SK-N-SH (cell line): Measurements from ENCODE around the gene MAPKAP1. TPM values are rescaled to one million over a fixed set of nuclear protein-coding genes. Genes with fewer than 3 reads are reported as not detected.
A peak's percentile ranks its signal among the peaks of the same experiment; 100 is the strongest.

Experiments
- CTCF ChIA-PET: fragments of 300-600, 350-600 bp; formaldehyde crosslinking; extraction: SDS; loops from one replicate; lab custom pipeline; 2021; lab: Yijun Ruan, JAX
- POLR2A ChIA-PET: fragments of 350-600 bp; sonication (Branson Sonifier 250); formaldehyde crosslinking; extraction: SDS; loops from one replicate; lab custom pipeline; 2020; ENCODE audit warnings: antibody characterized with exemption, inconsistent platforms; lab: Yijun Ruan, JAX
- DNase-seq: peaks from one replicate; pipeline ENCODE4 v3.0.0; 2012
- H2AFZ ChIP-seq: fragments of 200-600 bp; sonication (generic); 2 replicates; pipeline ENCODE4 v1.8.1; 2016; ENCODE audit warnings: antibody characterized with exemption, mild to moderate bottlenecking, low read depth
- H3F3A ChIP-seq: fragments of 200-600 bp; sonication (generic); replicated peaks from 2 replicates; pipeline ENCODE3; 2016; ENCODE audit warnings: antibody characterized with exemption, mild to moderate bottlenecking; ENCODE audit not compliant: insufficient read depth
- H3K27ac ChIP-seq, 2 experiments: fragments of 200-500 bp in 1 of 2; fragments of 200-600 bp in 1 of 2; sonication (Bioruptor generic) in 1 of 2; sonication (generic), shearing (Covaris generic) in 1 of 2; 2 replicates each; pipeline versions ENCODE4 v1.5.1 to v1.6.1; 2014 to 2016; ENCODE audit warnings: low read depth in 2 of 2, inconsistent platforms in 1 of 2, low read length in 1 of 2, mild to moderate bottlenecking in 1 of 2, mixed read lengths in 1 of 2
- H3K27me3 ChIP-seq: fragments of 200-600 bp; sonication (generic), shearing (Covaris generic); 2 replicates; pipeline ENCODE4 v1.6.1; 2016; ENCODE audit warnings: mixed run types; ENCODE audit not compliant: insufficient read depth
- H3K36me3 ChIP-seq, 2 experiments: fragments of 200-500 bp in 1 of 2; fragments of 200-600 bp in 1 of 2; sonication (Bioruptor generic) in 1 of 2; sonication (generic) in 1 of 2; replicated peaks in 1 of 2; 2 replicates each; pipeline versions ENCODE3 to v1.5.1; 2014 to 2016; ENCODE audit warnings: low read length in 1 of 2, mild to moderate bottlenecking in 1 of 2; ENCODE audit not compliant: insufficient read depth in 2 of 2, control insufficient read depth in 1 of 2
- H3K4me1 ChIP-seq, 2 experiments: fragments of 200-500 bp in 1 of 2; fragments of 200-600 bp in 1 of 2; sonication (Bioruptor generic) in 1 of 2; sonication (generic), shearing (Covaris generic) in 1 of 2; 2 replicates each; pipeline versions ENCODE4 v1.5.1 to v1.6.1; 2014 to 2016; ENCODE audit warnings: low read depth in 1 of 2, low read length in 1 of 2, mixed run types in 1 of 2; ENCODE audit not compliant: insufficient read depth in 2 of 2, control insufficient read depth in 1 of 2
- H3K4me2 ChIP-seq: fragments of 200-600 bp; sonication (generic), shearing (Covaris generic); 2 replicates; pipeline ENCODE4 v1.6.1; 2017; ENCODE audit warnings: mixed run types
- H3K4me3 ChIP-seq, 2 experiments: fragments of 200-500 bp in 1 of 2; fragments of 200-600 bp in 1 of 2; sonication (Bioruptor generic) in 1 of 2; sonication (generic), shearing (Covaris generic) in 1 of 2; 2 replicates each; pipeline versions ENCODE4 v1.5.1 to v1.8.1; 2014 to 2016; ENCODE audit warnings: low read depth in 2 of 2, inconsistent platforms in 1 of 2, low read length in 1 of 2, mild to moderate bottlenecking in 1 of 2, mixed read lengths in 1 of 2, moderate library complexity in 1 of 2
- H3K79me2 ChIP-seq: fragments of 200-600 bp; sonication (generic); 2 replicates; pipeline ENCODE4 v1.8.1; 2017; ENCODE audit warnings: mild to moderate bottlenecking; ENCODE audit not compliant: insufficient read depth
- H3K9ac ChIP-seq: fragments of 200-600 bp; sonication (generic); 2 replicates; pipeline ENCODE4 v1.6.1; 2017; ENCODE audit warnings: mixed run types
- H3K9me2 ChIP-seq: fragments of 200-600 bp; sonication (generic); 2 replicates; pipeline ENCODE4 v1.6.1; 2017; ENCODE audit warnings: mixed run types
- H3K9me3 ChIP-seq: fragments of 200-600 bp; sonication (generic); 2 replicates; pipeline ENCODE4 v1.6.1; 2017; ENCODE audit warnings: mixed run types, mild to moderate bottlenecking, moderate library complexity
- H4K20me1 ChIP-seq: fragments of 200-600 bp; sonication (generic); 2 replicates; pipeline ENCODE4 v1.6.1; 2017; ENCODE audit warnings: mild to moderate bottlenecking, mixed run types; ENCODE audit not compliant: insufficient read depth
- GABPA ChIP-seq: IDR thresholded peaks from 2 replicates; pipeline ENCODE4 v1.4.0; 2012; ENCODE audit warnings: low read depth, mild to moderate bottlenecking
- GATA2 ChIP-seq: sonication (generic); formaldehyde crosslinking; IDR thresholded peaks from 2 replicates; pipeline ENCODE4 v1.5.0; 2020; ENCODE audit warnings: mild to moderate bottlenecking, missing genetic modification reagents
- MEF2A ChIP-seq: IDR thresholded peaks from 2 replicates; pipeline ENCODE4 v1.4.0; 2012; ENCODE audit warnings: low read depth, borderline replicate concordance
- NFIC ChIP-seq: IDR thresholded peaks from 2 replicates; pipeline ENCODE4 v1.4.0; 2012; ENCODE audit warnings: borderline replicate concordance
- POLR2AphosphoS5 ChIP-seq: IDR thresholded peaks from 2 replicates; pipeline ENCODE4 v1.6.1; 2012; ENCODE audit warnings: low read depth, low read length
- RAD21 ChIP-seq: IDR thresholded peaks from 2 replicates; pipeline ENCODE4 v1.6.1; 2012; ENCODE audit warnings: mild to moderate bottlenecking, low read length
- SIN3A ChIP-seq: IDR thresholded peaks from 2 replicates; pipeline ENCODE4 v1.6.1; 2012; ENCODE audit warnings: low read depth, mild to moderate bottlenecking, low read length, moderate library complexity, borderline replicate concordance
- SMC3 ChIP-seq: IDR thresholded peaks from 2 replicates; pipeline ENCODE4 v1.6.1; 2012; ENCODE audit warnings: low read depth, low read length, improper control_type of control experiment
- TAF1 ChIP-seq: IDR thresholded peaks from 2 replicates; pipeline ENCODE4 v1.6.1; 2012; ENCODE audit warnings: low read depth, mild to moderate bottlenecking, low read length, moderate library complexity, borderline replicate concordance
- TCF12 ChIP-seq: IDR thresholded peaks from 2 replicates; pipeline ENCODE4 v1.4.0; 2012
- TEAD4 ChIP-seq: IDR thresholded peaks from 2 replicates; pipeline ENCODE4 v1.4.0; 2012; ENCODE audit warnings: mild to moderate bottlenecking, borderline replicate concordance; ENCODE audit not compliant: insufficient read depth
- WGBS: methylation state at CpG from one replicate; pipeline ENCODE4 v1.1.6; 2017; ENCODE audit warnings: low lambda C conversion rate; 5-methylcytosine and 5-hydroxymethylcytosine counted together
- polyA plus RNA-seq, 3 experiments: library from polyadenylated mRNA; depleted of rRNA; stranded (reverse); fragments of >200 nt; gene quantifications; 2 replicates each; pipeline ENCODE4 v1.2.3, GENCODE V29; 2012
- TF ChIP-seq, protein P1 (sequence below): fragments of 150-350 bp; IDR thresholded peaks from 2 replicates; pipeline ENCODE4 v1.6.1; 2016; ENCODE audit warnings: mild to moderate bottlenecking, low read depth, low read length
- TF ChIP-seq, protein P2 (sequence below): fragments of 200-600 bp; sonication (generic); IDR thresholded peaks from 2 replicates; pipeline ENCODE4 v1.6.1; 2017; ENCODE audit warnings: antibody characterized with exemption, mild to moderate bottlenecking, moderate library complexity
- TF ChIP-seq, protein P3 (sequence below): IDR thresholded peaks from 2 replicates; pipeline ENCODE4 v1.4.0; 2012; ENCODE audit warnings: low read depth, borderline replicate concordance
- TF ChIP-seq, protein P4 (sequence below): fragments of 150-350 bp; IDR thresholded peaks from 2 replicates; pipeline ENCODE4 v1.6.1; 2017; ENCODE audit warnings: antibody characterized with exemption, low read length, low read depth, borderline replicate concordance

Gene MAPKAP1
- polyA plus RNA-seq, 1 of the 3 experiments (the other 2 are of a cell fraction), result 117 TPM

DNA sequence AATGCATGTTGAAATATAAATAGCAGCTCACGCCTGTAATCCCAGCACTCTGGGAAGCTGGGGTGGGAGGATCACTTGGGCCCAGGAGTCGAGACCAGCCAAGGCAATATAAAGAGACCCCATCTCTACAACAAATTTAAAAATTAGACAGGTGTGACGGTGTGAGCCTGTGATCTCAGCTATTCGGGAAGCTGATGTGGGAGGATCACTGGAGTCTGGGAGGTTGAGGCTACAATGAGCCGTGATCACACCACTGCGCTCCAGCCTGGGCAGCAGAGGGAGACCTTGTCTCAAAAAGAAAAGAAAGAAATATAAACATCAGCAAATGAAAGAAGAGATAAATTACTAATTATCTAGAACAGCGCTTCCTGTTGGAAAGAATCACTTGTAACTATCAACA, 105.0 kb downstream of the MAPKAP1 start:
- POLR2A ChIA-PET, result no interaction called here
- CTCF ChIA-PET, result interaction anchor here (1.4 kb wide), 1 partner anchor 194 kb away, joined by 3 read pairs; no protein-coding TSS in a partner anchor

DNA sequence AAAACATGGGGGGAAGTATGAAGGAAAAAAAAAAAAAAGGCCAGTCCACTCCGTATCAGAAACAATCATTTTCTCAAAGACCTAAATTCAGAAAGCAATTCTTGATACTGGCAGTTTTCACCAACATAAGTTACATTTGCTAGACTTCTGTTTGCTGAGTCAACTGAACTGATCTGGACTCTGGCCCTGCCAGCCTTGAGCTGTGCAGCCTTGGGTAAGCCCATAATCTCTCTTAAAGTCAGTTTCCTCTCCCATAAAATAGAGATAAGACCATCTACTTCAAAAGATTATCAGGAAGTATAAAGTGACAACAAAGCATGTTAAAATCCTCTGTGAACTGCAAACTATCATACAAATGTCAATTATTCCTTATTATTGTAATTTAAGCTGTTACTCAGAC, 106.8 kb downstream of the MAPKAP1 start:
- H3K27me3 ChIP-seq, result no peaks in the 10 kb centered on the region
- TF ChIP-seq GABPA (no peak), TAF1 (no peak), NFIC (no peak), POLR2AphosphoS5 (no peak)
- TF ChIP-seq, protein P1, sequence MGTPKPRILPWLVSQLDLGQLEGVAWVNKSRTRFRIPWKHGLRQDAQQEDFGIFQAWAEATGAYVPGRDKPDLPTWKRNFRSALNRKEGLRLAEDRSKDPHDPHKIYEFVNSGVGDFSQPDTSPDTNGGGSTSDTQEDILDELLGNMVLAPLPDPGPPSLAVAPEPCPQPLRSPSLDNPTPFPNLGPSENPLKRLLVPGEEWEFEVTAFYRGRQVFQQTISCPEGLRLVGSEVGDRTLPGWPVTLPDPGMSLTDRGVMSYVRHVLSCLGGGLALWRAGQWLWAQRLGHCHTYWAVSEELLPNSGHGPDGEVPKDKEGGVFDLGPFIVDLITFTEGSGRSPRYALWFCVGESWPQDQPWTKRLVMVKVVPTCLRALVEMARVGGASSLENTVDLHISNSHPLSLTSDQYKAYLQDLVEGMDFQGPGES, result no peak
- TF ChIP-seq, all 33 proteins: peak for 0
- CTCF ChIA-PET, result interaction anchor here (0.7 to 1.2 kb wide), 2 partner anchors 42 to 193 kb away, joined by 3 to 9 read pairs; no protein-coding TSS in a partner anchor
- no peaks in the 10 kb centered on the region for H3K9me3 ChIP-seq
- H2AFZ ChIP-seq, result no peak overlapping the region
- H3K9ac ChIP-seq, result no peak overlapping the region
- H3K79me2 ChIP-seq, result peaks cover 60% of the 10 kb centered on the region
- no peaks in the 10 kb centered on the region for H3K36me3 ChIP-seq
- peaks cover 0 to 20% of the 10 kb centered on the region in 2 experiments; a peak in 2 of 4 replicates for H3K4me1 ChIP-seq
- POLR2A ChIA-PET, result interaction anchor here (0.7 kb wide), 1 partner anchor 451 kb away, joined by 3 read pairs; no protein-coding TSS in a partner anchor
- H3K4me3 ChIP-seq, result no peak overlapping the region
- DNase-seq, result no peak
- H3K27ac ChIP-seq, result no peak overlapping the region
- no peak overlapping the region for H3K4me2 ChIP-seq
- H4K20me1 ChIP-seq, result no peaks in the 10 kb centered on the region; the same call in 1 of the 2 replicates
- no peaks in the 10 kb centered on the region for H3K9me2 ChIP-seq
- 75% methylated on average over 1 of the region's 1 CpG for WGBS
- H3F3A ChIP-seq, result no peaks in the 10 kb centered on the region

More for the DNA sequence above, 105.0 kb downstream of the MAPKAP1 start:
- Histone ChIP-seq H3K4me3 (no peak overlapping the region), H3K27ac (no peak overlapping the region), H2AFZ (no peak overlapping the region), H3K27me3 (no peaks in the 10 kb centered on the region), H3K9me2 (no peaks in the 10 kb centered on the region), H3K4me1 (peaks cover 0 to 24% of the 10 kb centered on the region in 2 experiments; a peak in 2 of 4 replicates), H3K4me2 (no peak overlapping the region), H4K20me1 (peaks cover 8% of the 10 kb centered on the region; the same call in 1 of the 2 replicates), H3K36me3 (no peaks in the 10 kb centered on the region), H3K9me3 (no peaks in the 10 kb centered on the region), H3K9ac (no peak overlapping the region), H3K79me2 (peaks cover 64% of the 10 kb centered on the region), H3F3A (no peaks in the 10 kb centered on the region)
- 96% methylated on average over 7 of the region's 7 CpGs for WGBS
- TF ChIP-seq SMC3, result no peak
- TF ChIP-seq, protein P2, sequence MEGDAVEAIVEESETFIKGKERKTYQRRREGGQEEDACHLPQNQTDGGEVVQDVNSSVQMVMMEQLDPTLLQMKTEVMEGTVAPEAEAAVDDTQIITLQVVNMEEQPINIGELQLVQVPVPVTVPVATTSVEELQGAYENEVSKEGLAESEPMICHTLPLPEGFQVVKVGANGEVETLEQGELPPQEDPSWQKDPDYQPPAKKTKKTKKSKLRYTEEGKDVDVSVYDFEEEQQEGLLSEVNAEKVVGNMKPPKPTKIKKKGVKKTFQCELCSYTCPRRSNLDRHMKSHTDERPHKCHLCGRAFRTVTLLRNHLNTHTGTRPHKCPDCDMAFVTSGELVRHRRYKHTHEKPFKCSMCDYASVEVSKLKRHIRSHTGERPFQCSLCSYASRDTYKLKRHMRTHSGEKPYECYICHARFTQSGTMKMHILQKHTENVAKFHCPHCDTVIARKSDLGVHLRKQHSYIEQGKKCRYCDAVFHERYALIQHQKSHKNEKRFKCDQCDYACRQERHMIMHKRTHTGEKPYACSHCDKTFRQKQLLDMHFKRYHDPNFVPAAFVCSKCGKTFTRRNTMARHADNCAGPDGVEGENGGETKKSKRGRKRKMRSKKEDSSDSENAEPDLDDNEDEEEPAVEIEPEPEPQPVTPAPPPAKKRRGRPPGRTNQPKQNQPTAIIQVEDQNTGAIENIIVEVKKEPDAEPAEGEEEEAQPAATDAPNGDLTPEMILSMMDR, result peak; percentile 28; the same call in 1 of the 2 replicates
- peak; percentile 28 for TF ChIP-seq RAD21
- no peak for DNase-seq

DNA sequence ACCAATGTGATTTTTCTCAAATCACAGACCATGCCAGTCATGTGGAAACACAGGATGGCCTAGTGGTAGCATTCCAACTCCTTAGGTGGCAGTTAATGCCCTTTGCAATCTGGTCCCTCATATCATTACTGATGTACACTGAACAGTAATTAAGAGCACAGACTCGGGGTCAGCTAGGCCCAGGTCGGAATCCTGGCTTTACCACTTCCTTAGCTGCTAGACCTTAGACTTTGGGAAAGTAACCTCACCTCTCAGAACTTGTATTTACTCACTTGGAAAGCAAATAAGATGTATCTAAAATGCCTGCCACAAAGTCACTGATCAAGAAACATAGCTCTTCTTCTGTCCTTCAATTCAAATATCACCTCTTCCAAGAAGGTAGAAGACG, 112.8 kb downstream of the MAPKAP1 start:
- Histone ChIP-seq H3F3A (no peaks in the 10 kb centered on the region), H4K20me1 (peaks cover 15% of the 10 kb centered on the region; the same call in 1 of the 2 replicates), H3K9me2 (no peaks in the 10 kb centered on the region), H3K4me3 (no peak overlapping the region), H3K79me2 (peaks cover 66% of the 10 kb centered on the region), H3K27me3 (no peaks in the 10 kb centered on the region), H3K36me3 (no peaks in the 10 kb centered on the region), H3K4me2 (no peak overlapping the region), H3K9ac (no peak overlapping the region), H3K9me3 (no peaks in the 10 kb centered on the region), H3K4me1 (peaks cover 0 to 5% of the 10 kb centered on the region in 2 experiments; a peak in 2 of 4 replicates), H2AFZ (no peak overlapping the region), H3K27ac (no peak overlapping the region)
- 90% methylated on average over 3 of the region's 3 CpGs for WGBS
- CTCF ChIA-PET, result interaction anchor here (2.0 kb wide), 1 partner anchor 36 kb away, joined by 9 read pairs; no protein-coding TSS in a partner anchor
- POLR2A ChIA-PET, result no interaction called here
- DNase-seq, result no peak
- TF ChIP-seq, protein P3, sequence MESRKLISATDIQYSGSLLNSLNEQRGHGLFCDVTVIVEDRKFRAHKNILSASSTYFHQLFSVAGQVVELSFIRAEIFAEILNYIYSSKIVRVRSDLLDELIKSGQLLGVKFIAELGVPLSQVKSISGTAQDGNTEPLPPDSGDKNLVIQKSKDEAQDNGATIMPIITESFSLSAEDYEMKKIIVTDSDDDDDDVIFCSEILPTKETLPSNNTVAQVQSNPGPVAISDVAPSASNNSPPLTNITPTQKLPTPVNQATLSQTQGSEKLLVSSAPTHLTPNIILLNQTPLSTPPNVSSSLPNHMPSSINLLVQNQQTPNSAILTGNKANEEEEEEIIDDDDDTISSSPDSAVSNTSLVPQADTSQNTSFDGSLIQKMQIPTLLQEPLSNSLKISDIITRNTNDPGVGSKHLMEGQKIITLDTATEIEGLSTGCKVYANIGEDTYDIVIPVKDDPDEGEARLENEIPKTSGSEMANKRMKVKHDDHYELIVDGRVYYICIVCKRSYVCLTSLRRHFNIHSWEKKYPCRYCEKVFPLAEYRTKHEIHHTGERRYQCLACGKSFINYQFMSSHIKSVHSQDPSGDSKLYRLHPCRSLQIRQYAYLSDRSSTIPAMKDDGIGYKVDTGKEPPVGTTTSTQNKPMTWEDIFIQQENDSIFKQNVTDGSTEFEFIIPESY, result no peak
- no peak for TF ChIP-seq GATA2 (CRISPR knock-in tag)
- no peak for TF ChIP-seq TEAD4
- no peak for TF ChIP-seq MEF2A
- TF ChIP-seq TCF12, result no peak
- no peak for TF ChIP-seq SIN3A
- TF ChIP-seq, protein P4, sequence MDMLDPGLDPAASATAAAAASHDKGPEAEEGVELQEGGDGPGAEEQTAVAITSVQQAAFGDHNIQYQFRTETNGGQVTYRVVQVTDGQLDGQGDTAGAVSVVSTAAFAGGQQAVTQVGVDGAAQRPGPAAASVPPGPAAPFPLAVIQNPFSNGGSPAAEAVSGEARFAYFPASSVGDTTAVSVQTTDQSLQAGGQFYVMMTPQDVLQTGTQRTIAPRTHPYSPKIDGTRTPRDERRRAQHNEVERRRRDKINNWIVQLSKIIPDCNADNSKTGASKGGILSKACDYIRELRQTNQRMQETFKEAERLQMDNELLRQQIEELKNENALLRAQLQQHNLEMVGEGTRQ, result no peak
